ENCODE measurements around the gene GDI1.

Gene GDI1

GRCh38 chrX:154471839-154472684 lies 35.1 kb downstream of the GDI1 start:
- no peaks in the 10 kb centered on the region for H3K9me3 ChIP-seq (ENCODE audit: insufficient read depth, low read length)

DNA sequence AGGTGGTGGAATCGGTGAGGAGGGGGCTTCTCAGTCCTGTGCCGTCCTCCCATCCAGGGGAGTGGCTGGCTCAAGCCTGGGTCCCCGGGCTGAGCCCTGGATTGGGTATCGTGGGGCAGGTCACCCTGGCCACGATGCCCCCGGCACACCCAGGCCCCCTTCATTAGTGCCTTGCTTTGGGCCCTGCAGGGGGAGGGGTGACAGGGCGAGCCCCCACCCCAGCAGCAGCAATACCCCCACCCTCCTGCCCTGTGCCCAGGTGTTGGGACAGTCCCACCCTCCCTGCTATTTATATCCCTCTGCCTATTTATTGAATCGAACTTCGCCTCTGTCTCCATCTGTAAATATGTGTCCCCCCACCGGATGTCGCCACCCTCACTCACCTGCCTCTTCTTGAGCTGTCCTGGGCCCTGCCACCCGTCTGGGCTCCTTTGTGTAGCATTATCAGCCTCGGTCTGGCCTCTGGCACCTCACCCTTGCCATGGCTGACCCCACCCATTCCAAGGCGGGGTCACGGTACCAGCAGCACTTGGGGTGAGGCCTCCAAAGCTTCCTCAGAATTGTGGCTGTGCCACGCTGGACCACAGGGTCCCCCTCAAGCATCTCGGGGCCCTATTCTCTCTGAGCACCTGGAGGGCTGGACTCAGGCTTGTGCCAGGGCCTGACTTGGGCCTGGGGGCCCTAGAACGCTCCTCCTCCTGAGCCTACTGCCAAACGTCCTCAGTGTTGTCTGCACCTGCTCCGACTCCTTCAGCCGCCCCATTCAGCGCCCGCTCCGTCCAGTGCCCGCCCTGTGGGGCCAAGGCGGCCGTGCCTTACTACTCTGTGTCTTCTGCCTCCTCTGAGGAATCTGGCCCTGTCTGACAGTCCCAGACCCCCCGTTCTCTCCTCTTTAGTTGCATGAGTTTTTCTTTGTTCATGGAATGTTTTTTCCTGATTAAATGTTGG lies 36.0 kb downstream of the GDI1 start:
- H3K4me3 ChIP-seq (ENCODE audit: insufficient read length, low read depth) = no peak overlapping the region
- peaks cover 42% of the 10 kb centered on the region for H3K36me3 ChIP-seq (ENCODE audit: insufficient read depth, insufficient read length, low read length)
- H3K9ac ChIP-seq (ENCODE audit: insufficient read length, low read depth) = no peak overlapping the region
- TF ChIP-seq YY1 (IDR thresholded peaks at IDR 0.05; ENCODE audit: insufficient read depth, insufficient read length) = no peak
- TF ChIP-seq ZNF274 (IDR thresholded peaks at IDR 0.05; ENCODE audit: low read depth, low read length) = no peak
- no peak for TF ChIP-seq SUZ12 (IDR thresholded peaks at IDR 0.05; ENCODE audit: extremely low read depth, insufficient read depth, insufficient read length)
- no peak for DNase-seq (ENCODE audit: low read depth, low spot score)
- H3K9me3 ChIP-seq (ENCODE audit: insufficient read depth, low read length) = no peaks in the 10 kb centered on the region
- no peaks in the 10 kb centered on the region for H3K4me1 ChIP-seq (ENCODE audit: insufficient read depth, insufficient read length)
- H3K27me3 ChIP-seq (ENCODE audit: insufficient read depth, insufficient read length) = no peaks in the 10 kb centered on the region

More at GRCh38 chrX:154471839-154472684, 35.1 kb downstream of the GDI1 start:
- no peak for TF ChIP-seq YY1 (IDR thresholded peaks at IDR 0.05; ENCODE audit: insufficient read depth, insufficient read length)
- no peak for TF ChIP-seq ZNF274 (IDR thresholded peaks at IDR 0.05; ENCODE audit: low read depth, low read length)
- TF ChIP-seq SUZ12 (IDR thresholded peaks at IDR 0.05; ENCODE audit: extremely low read depth, insufficient read depth, insufficient read length) = no peak
- H3K36me3 ChIP-seq (ENCODE audit: insufficient read depth, insufficient read length, low read length) = peaks cover 47% of the 10 kb centered on the region
- no peak overlapping the region for H3K4me3 ChIP-seq (ENCODE audit: insufficient read length, low read depth)
- DNase-seq (ENCODE audit: low read depth, low spot score) = no peak
- H3K9ac ChIP-seq (ENCODE audit: insufficient read length, low read depth) = no peak overlapping the region
- H3K27me3 ChIP-seq (ENCODE audit: insufficient read depth, insufficient read length) = no peaks in the 10 kb centered on the region
- no peaks in the 10 kb centered on the region for H3K4me1 ChIP-seq (ENCODE audit: insufficient read depth, insufficient read length)

GRCh38 chrX:154473683-154474082 lies 36.7 kb downstream of the GDI1 start:
- Histone ChIP-seq H3K27me3 (ENCODE audit: insufficient read depth, insufficient read length) (no peaks in the 10 kb centered on the region), H3K4me1 (ENCODE audit: insufficient read depth, insufficient read length) (no peaks in the 10 kb centered on the region), H3K36me3 (ENCODE audit: insufficient read depth, insufficient read length, low read length) (peaks cover 38% of the 10 kb centered on the region), H3K4me3 (ENCODE audit: insufficient read length, low read depth) (no peak overlapping the region), H3K9ac (ENCODE audit: insufficient read length, low read depth) (no peak overlapping the region), H3K9me3 (ENCODE audit: insufficient read depth, low read length) (no peaks in the 10 kb centered on the region)
- TF ChIP-seq SUZ12 (IDR thresholded peaks at IDR 0.05; ENCODE audit: extremely low read depth, insufficient read depth, insufficient read length) = no peak
- TF ChIP-seq ZNF274 (IDR thresholded peaks at IDR 0.05; ENCODE audit: low read depth, low read length) = no peak
- no peak for TF ChIP-seq YY1 (IDR thresholded peaks at IDR 0.05; ENCODE audit: insufficient read depth, insufficient read length)
- no peak for DNase-seq (ENCODE audit: low read depth, low spot score)

DNA sequence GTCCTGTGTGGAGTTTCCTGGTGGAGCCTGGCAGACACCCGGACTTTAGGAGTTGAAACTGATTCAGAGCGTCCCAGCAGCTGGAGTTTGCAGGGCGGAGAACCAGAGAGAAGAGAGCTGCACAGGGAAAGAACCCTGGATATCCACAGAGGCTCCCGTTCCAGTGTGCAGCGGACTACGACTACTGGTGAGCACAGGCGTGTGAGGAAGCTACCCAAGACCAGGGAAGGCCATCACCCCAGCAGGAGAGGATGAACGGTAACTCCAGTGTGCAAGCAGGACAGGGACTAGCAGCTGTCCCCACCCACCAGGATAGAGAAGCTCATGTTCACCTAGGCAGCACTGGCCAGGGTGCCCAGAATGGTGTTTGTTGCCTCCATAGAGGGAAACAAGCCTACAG lies 39.9 kb downstream of the GDI1 start:
- no peak overlapping the region for H3K4me3 ChIP-seq (ENCODE audit: insufficient read length, low read depth)
- no peak overlapping the region for H3K9ac ChIP-seq (ENCODE audit: insufficient read length, low read depth)
- H3K9me3 ChIP-seq (ENCODE audit: insufficient read depth, low read length) = no peaks in the 10 kb centered on the region
- no peak for TF ChIP-seq YY1 (IDR thresholded peaks at IDR 0.05; ENCODE audit: insufficient read depth, insufficient read length)
- no peak for TF ChIP-seq ZNF274 (IDR thresholded peaks at IDR 0.05; ENCODE audit: low read depth, low read length)
- TF ChIP-seq SUZ12 (IDR thresholded peaks at IDR 0.05; ENCODE audit: extremely low read depth, insufficient read depth, insufficient read length) = no peak
- H3K4me1 ChIP-seq (ENCODE audit: insufficient read depth, insufficient read length) = no peaks in the 10 kb centered on the region
- H3K36me3 ChIP-seq (ENCODE audit: insufficient read depth, insufficient read length, low read length) = peaks cover 12% of the 10 kb centered on the region
- no peaks in the 10 kb centered on the region for H3K27me3 ChIP-seq (ENCODE audit: insufficient read depth, insufficient read length)
- DNase-seq (ENCODE audit: low read depth, low spot score) = no peak

DNA sequence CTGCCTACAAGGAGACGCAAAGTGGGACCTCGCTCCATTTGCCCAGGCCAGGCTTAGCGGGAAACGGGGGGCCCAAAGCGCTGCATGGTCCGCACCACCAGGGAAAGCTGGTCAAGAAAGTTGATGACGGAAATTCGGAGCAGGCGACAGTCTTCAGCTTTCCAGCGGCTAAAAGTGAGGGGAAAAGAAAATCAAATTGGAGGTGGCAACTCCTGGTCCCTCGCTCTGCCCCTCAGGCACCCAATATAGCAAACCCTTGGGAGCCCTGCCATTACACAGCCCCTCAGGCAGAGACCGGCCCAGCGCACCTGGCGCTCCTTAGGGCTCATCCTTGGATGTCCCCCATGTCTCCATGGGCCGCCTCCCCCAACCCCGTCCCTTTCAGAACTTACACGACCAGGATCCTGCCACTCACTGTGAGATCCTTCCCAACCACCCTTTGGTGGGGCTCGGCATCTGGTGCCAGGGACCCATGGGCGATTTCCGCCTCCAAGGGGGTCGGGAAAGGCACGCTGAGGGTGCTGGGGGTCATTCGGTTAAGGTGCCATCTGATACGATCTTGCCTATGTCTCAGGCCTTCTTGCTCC lies 41.0 kb downstream of the GDI1 start:
- H3K9ac ChIP-seq (ENCODE audit: insufficient read length, low read depth) = peak overlapping the region; percentile 80
- H3K36me3 ChIP-seq (ENCODE audit: insufficient read depth, insufficient read length, low read length) = peaks cover 8% of the 10 kb centered on the region
- no peaks in the 10 kb centered on the region for H3K9me3 ChIP-seq (ENCODE audit: insufficient read depth, low read length)
- peak overlapping the region; percentile 39 for H3K4me3 ChIP-seq (ENCODE audit: insufficient read length, low read depth)
- H3K4me1 ChIP-seq (ENCODE audit: insufficient read depth, insufficient read length) = no peaks in the 10 kb centered on the region
- TF ChIP-seq ZNF274 (IDR thresholded peaks at IDR 0.05; ENCODE audit: low read depth, low read length) (no peak), YY1 (IDR thresholded peaks at IDR 0.05; ENCODE audit: insufficient read depth, insufficient read length) (no peak), SUZ12 (IDR thresholded peaks at IDR 0.05; ENCODE audit: extremely low read depth, insufficient read depth, insufficient read length) (no peak)
- no peak for DNase-seq (ENCODE audit: low read depth, low spot score)
- H3K27me3 ChIP-seq (ENCODE audit: insufficient read depth, insufficient read length) = no peaks in the 10 kb centered on the region

- no peaks in the 10 kb centered on the region for H3K4me1 ChIP-seq (ENCODE audit: insufficient read depth, insufficient read length)
- TF ChIP-seq YY1 (IDR thresholded peaks at IDR 0.05; ENCODE audit: insufficient read depth, insufficient read length) (no peak), SUZ12 (IDR thresholded peaks at IDR 0.05; ENCODE audit: extremely low read depth, insufficient read depth, insufficient read length) (no peak), ZNF274 (IDR thresholded peaks at IDR 0.05; ENCODE audit: low read depth, low read length) (no peak)
- DNase-seq (ENCODE audit: low read depth, low spot score) = peak; percentile 60
- peak within 1 kb of the TSS; percentile 39 for H3K4me3 ChIP-seq (ENCODE audit: insufficient read length, low read depth)
- peak within 1 kb of the TSS; percentile 80 for H3K9ac ChIP-seq (ENCODE audit: insufficient read length, low read depth)
- no peaks in the 10 kb centered on the region for H3K27me3 ChIP-seq (ENCODE audit: insufficient read depth, insufficient read length)
- no peaks in the 10 kb centered on the region for H3K9me3 ChIP-seq (ENCODE audit: insufficient read depth, low read length)
- H3K36me3 ChIP-seq (ENCODE audit: insufficient read depth, insufficient read length, low read length) = peaks cover 8% of the 10 kb centered on the region
Measured at GRCh38 chrX:154478728-154479622, 42.0 kb downstream of the GDI1 start, which contains the start of gene LAGE3. Gene LAGE3 (minus strand): TSS chrX:154479281. CDS start chrX:154478915, 366 bp downstream.
